ENCODE results near the gene ARF4.
A peak's percentile ranks its signal among the peaks of the same experiment; 100 is the strongest.
"Not testable (repeated sequence)": the region's sequence is repeated elsewhere in the genome, so short reads cannot be mapped to it uniquely, and the experiment has no call there.

Gene ARF4

DNA sequence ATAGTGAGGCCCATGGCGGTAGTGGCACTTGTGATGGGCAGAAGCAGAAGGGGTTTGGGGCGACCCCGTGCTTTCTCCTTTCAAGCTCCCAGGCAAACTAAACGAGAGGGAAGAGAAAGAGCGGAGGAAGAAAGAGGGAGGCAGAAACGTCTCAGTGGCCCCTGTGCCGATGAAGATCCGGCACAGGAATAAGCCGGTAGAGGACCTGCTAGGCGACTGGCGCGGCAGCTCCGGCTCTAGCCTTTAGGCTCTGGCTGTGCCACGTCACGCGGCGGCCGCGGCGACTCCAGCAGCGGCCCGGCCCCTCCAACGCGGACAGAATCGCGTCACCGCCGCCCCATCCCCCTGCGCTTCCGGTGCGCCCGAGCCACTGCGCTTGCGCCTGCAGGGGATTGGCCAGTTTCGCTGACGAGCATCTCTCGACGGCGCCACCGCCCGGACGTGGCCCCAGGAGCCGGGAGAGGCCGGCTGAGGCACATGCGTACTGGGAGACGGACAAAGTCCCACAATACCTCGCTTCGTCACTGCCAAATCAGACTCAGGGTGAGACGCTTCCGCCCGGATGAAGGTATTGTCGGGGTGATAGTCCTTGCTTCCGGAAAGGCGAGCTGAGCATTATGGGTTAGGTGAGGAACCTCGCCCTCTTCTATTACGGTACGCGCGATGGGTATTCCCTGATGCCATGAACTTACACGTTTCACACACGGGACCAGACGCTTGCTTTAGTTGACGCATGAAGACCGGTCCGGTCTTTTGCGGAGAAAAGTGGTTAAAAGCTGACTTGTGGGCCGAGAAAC is at the start of gene ARF4:
TSS of gene ARF4 (minus strand) at position 218 of the 797 bp plus-strand sequence. CDS start at position 14, 204 bp downstream.
- peak; percentile 92 for DNase-seq

DNA sequence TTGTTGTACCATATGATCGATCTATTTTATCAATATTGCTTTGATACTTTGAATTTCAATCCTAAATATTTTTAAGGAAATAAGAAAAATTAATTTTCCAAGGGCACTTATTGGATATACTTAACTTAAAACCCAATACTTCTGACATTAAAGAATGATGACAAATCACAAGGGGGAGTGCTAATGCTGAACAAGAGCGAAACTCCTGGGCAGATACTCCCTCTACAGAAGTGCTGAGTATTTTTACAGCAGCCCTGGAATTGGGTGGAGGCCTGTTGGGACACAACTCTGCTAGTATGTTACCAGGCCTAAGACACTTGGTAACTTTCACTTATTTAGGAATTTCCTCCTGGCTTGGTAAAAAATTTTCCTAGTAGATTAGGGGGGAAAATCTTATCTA is 49.6 kb upstream of the ARF4 start:
- DNase-seq = no peak

DNA sequence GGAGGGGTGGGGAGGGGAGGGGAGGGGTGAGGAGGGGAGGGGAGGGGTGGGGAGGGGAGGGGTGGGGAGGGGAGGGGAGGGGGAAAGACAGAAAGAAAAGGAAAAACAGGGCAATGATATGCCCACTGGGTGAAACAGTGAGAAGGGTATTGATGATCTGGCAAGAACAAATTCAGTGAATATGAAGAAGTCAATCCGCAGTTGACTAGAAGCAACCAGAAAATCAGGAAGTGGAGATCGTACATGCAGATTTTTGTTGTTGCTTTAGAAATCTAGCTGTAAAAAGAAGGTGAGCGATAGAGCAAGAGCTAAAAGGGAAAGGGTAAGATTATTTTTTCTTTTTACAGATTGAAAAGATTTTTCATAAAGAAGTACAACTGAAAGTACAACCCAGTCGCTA is 47.6 kb upstream of the ARF4 start:
- no peak for DNase-seq

- DNase-seq = no peak
Measured at GRCh38 chr3:57637391-57637790, 40.2 kb upstream of the ARF4 start.

DNA sequence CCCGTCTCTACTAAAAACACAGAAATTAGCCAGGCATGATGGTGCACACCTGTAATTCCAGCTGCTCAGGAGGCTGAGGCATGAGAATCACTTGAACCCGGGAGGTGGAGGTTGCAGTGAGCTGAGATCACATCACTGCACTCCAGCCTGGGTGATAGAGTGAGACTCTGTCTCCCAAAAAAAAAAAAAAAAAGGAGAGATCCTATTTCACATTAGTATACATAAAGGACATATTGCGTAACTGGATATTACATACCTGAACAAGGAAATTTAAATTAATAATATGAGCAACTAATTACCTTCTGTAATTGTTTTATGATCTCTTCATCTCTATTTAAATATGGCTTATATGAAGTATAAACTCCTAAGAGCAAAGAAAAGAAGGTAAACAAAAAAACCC is 37.1 kb upstream of the ARF4 start:
- not testable (repeated sequence) for DNase-seq

DNA sequence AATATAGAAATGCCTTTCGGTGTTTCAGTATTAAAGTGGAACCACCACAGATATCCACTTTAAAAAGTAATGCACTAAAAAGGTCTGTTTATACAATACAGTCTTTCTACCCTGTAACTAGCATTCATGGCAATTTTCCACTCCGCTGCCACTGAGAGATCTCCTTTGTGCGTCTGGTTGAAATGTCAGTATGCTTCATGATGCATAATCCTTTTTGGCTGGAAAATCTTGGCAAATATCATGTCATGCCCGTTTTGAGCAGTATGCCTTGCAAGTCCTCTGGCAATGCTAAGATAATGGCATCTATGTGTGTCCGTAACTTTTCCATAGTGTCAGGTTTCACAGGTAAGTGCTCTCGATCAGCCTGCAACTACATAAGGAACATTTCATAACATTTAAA is 30.8 kb upstream of the ARF4 start:
- DNase-seq = peak; percentile 40

DNA sequence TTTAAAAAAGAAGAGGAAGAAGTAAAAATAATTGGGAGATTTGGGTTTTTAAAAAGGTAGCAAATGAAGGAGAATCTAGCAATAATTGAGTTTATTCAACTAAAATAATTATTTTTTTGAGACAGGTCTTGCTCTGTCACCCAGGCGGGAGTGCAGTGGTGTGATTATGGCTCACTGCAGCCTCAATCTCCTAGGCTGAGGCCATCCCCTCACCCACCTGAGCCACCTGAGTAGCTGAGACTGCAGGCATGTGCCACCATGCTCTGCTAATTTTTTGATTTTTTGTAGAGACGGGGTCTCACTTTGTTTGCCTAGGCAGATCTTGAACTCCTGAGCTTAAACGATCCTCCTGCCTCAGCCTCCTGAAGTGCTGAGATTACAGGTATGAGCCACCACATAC is 27.7 kb upstream of the ARF4 start:
- DNase-seq = no peak

DNA sequence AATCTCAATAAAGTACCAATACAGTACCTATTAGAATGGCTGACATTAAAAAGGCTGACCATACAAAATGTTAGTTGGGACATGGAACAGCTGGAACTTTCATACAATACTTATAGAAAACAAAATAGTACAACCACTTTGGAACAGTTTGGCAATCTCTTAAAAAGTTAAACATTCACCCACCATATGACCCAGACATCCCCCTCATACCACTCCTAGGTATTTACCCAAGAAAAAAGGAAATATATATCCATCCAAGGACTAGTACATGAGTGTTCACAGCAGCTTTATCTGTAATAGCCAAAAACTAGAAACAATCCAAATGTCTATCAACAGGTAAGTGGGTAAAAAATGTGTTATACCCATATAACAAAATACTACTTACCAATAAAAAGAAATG is 25.2 kb upstream of the ARF4 start:
- no peak for DNase-seq

DNA sequence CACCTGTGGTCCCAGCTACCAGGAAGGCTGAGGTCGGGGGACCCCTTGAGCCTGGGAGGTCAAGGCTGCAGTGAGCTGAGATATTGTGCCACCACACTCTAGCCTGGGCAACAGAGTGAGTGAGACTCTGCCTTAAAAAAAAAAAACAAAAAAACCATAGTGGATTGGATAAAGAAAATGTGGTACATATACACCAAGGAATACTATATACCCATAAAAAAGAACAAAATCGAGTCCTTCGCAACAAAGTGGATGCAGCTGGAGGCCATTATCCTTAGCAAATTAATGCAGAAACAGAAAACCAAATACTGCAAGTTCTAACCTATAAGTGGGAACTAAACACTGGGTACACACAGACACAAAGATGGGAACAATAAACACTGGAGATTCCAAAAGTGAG is 20.6 kb upstream of the ARF4 start:
- no peak for DNase-seq

DNA sequence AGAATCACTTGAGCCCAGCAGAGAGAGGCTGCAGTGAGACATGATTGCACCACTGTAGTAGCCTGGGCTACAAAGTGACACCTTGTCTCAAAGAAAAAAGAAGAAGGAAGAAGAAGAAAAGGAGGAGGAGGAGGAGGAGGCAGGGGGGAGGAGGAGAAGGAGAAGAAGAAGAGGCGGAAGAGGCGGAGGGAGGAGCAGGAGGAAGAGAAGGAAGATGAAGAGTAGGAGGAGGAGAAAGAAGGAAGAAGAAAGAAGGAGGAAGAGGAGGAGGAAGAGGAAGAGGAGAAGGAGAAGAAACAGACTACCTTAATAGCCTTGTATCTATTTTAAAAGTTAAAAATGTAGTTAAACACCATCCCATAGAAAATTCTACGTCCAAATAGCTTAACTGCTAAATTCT is 19.1 kb upstream of the ARF4 start:
- DNase-seq = no peak

- not testable (repeated sequence) for DNase-seq
Measured at GRCh38 chr3:57611870-57612269, 14.7 kb upstream of the ARF4 start.

DNA sequence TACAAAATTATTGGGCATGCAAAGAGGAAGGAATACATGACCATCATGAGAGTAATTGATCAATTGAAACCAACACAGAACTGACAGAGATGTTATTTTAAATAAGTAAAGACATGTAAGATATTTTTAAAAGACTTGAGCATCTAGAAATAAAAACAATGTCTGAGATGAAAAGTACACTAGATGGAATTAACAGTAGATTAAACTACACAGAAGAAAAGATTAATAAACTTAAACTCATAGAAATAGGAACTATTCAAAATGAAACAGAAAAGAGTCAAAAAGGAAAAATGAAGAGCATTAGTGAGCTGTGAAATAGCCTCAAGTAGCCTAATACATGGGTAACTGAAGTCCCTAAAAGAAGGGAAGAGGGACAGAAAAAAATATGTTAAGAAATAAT is 8.5 kb upstream of the ARF4 start:
- DNase-seq = no peak

GRCh38 chr3:57604971-57605370 is 7.8 kb upstream of the ARF4 start:
- no peak for DNase-seq

DNA sequence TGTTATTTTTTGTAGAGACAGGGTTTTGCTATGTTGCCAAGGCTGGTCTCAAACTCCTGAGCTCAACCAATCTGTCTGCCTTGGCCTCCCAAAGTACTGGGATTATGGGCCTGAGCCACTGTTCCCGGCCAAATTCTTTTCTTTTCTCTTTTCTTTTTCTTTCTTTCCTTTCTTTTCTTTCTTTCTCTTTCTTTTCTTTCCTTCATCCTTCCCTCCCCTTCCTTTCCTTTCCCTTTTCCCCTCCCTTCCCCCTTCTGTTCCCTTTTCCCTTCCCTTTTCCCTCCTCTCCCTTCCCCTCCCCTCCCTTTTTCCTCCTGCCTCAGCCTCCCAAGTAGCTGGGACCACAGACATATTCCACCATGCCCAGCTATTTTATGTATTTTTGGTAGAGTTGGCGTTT is 3.1 kb upstream of the ARF4 start:
- no peak for DNase-seq

- DNase-seq = no peak
Measured at GRCh38 chr3:57598765-57599360, 1.7 kb upstream of the ARF4 start.

DNA sequence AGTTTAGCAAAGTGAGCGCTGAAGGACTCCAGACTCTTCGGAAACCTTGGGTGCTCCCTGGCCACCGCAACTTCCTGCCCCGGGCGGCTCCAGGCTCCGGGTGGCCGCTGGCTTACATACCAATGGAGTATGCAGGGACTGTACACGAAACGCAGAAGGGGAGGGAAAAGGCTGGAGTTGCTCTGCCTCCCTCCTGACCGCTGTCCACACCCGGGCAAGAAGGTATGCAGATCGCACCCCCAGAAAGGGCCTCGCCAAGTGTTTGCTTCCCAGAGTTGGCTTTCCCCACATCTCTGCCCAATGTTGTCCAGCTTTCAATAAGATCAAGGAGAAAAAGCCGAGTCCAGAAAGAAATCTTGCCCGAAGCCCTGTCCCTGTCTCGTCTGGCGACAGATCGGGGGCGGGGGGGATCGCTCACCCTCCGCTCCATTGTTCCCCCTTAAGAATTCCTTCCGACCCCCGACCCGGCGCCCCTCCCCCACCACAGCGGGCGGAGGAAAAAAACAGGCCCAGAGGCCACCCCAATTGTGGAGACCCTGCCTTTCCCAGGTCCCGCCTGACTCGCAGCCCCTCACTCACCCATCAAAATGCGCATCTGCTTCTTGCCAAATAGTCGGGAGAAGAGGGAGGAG is 533 bp downstream of the ARF4 start:
- no peak for DNase-seq

GRCh38 chr3:57594576-57594975 is 2.6 kb downstream of the ARF4 start:
- DNase-seq = no peak

DNA sequence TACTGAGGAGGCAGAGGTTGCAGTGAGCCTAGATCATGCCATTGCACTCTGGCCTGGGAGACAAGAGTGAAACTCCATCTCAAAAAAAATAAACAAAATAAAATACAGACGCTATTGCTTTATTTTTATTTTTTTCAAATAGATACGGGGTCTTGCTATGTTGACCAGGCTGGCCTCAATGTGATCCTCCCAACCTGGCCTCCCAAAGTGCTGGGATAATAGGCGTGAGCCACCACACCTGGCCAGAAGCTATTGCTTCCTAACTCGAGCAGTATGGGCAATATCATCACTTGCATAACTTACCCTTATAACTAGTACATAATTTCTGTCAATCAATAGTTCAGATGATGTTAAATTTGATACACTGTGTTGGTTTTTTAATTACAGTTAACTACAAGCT is 3.0 kb downstream of the ARF4 start:
- no peak for DNase-seq

- no peak for DNase-seq
Measured at GRCh38 chr3:57592306-57592705, 4.8 kb downstream of the ARF4 start.

GRCh38 chr3:57587905-57588304 is 9.2 kb downstream of the ARF4 start:
- DNase-seq = no peak

- DNase-seq = no peak
Measured at GRCh38 chr3:57586778-57587177, 10.4 kb downstream of the ARF4 start.

- DNase-seq = no peak
Measured at GRCh38 chr3:57583544-57583943, 13.6 kb downstream of the ARF4 start.

DNA sequence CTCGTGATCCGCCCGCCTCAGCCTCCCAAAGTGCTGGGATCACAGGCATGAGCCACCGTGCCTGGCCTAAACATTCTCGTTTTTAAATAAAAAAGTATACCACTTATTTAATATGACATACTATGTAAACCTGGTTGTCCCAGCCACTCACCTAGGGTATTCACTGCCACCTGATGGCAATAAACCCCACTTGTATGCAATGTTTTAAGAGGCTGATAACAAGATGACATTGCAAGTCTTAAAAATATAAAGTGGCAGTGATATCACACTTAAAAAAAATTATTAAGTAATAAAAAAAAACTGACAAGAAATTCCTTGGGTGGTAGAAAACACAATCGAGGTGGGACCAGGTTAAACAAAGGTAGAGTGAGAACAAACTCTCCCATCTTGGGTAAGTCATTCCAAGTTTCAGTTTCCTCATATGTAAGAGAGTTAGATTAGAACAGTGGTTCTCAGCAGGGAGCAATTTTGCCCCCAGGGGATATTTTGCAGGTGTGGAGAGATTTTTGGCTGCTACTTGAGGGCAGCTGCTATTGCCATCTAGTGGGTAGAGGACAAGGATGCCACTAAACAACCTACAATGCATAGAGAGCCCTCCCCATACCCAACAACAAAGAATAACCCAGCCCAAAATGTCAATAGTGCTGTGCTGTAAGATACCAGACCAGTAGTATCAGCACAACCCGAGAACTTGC is 14.5 kb downstream of the ARF4 start:
- DNase-seq = no peak

DNA sequence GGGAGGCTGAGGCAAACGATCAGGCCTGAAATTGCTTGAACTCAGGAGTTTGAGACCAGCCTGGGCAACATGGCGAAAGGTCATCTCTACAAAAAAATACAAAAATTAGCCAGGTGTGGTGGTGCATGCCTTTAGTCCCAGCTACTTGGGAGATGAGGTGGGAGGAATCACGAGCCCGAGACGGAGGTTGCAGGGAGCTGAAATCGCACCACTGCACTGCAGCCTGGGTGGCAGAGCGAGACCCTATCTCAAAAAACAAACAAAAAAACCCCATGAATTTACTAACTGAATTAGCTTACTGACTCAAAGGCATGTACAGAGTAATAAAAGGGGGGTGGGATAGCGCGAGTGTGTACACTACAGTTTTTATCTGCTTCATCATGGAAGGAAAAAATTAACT is 19.3 kb downstream of the ARF4 start:
- DNase-seq = no peak
